Measurements from ENCODE around the gene SLC15A4.

The SLC15A4 gene

GRCh38 chr12:128791395-128792322, 32.1 kb downstream of the SLC15A4 start:
- no peak for DNase-seq

DNA sequence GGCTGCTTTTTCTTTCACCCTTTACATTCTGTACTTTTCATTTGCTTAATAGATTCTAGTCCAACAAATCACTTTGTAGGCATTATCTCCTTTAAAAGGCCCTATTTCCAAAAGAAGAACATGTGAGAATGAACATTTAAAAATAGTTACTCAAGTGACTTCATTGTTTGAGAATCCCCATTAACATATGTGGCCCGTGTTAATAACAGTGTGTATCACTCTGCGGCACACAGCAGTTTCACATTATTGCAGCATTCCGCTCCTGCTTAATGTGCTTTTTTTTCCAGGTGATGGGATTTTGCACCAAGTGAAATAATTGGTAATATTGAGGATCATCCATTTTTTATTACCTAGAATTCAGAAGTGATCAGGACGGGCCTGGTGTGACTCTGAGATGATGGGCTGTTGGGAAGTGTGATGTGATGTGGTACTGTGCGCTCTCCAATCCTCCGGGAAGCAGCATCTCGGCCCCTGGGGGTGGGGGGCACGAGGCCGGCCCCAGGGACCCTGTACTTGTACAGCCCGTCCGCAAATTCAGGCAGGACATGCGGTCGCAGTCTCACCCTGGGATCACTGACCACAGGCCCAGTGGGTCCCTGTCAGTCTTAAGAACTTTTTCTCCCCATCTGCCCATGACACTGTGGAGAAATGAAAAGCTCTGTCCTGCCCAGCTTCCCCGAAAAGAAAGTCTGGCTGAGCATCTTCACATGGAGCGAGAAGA, 32.9 kb downstream of the SLC15A4 start:
- no peak for DNase-seq

GRCh38 chr12:128790221-128790620, 33.5 kb downstream of the SLC15A4 start:
- no peak for DNase-seq

- DNase-seq: no peak
Observed at GRCh38 chr12:128789356-128789929, 34.3 kb downstream of the SLC15A4 start.

- DNase-seq: no peak
Observed at GRCh38 chr12:128787827-128788226, 35.9 kb downstream of the SLC15A4 start.

GRCh38 chr12:128786741-128787391, 36.9 kb downstream of the SLC15A4 start:
- no peak for DNase-seq

DNA sequence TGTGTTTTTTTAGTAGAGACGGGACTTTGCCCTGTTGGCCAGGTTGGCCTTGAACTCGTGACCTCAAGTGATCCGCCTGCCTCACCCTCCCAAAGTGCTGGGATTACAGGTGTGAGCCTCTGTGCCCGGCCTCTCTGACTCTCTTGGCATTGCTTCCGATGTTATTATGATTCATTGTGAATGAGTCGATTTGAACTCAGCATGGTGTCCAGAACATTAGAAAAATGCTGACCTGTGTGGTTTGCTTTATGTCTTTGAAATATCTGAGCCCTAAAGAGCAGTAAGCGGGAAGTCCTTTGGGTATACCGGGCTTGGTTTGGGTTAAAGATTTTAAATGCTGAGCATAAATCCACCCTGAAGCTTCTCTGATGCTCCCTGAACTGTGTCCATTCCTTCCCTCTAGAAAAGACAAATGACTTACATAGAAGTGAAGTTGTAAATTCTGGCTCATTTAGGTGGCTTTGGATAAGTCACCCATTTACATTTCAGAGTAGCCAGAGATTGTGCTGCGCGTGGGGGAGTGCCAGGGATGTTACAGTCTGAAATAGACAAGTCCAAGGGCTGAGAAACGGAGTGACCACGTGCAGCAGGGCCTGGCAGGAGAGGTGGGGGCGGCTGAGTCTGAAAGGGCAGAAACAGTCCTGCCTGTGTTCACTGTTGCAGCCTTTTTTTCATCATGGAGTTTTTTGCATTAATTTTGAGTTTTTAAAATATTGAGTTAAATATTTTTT, 39.6 kb downstream of the SLC15A4 start:
- DNase-seq: peak; percentile 20

DNA sequence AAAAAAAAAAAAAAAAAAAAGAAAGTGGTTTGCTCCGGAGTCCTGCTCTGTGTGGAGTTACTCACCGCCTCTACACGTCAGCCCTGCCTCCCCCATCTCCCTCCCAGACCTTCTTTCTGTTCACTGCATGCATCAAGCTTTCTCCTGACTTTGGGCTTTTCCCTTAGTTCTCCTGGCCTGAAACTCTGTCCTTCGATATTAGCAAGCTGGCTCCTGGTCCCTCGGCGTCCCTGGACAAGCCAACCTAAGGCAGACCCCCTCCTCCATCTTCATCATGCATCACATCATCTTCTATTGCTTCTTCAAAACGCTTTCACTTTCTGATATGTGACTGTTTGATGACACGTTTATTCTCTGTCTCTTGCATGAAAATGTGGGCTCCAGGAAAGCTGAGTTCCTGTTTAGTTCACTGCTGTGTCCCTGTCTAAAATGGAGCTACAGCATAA, 40.6 kb downstream of the SLC15A4 start:
- peak; percentile 42 for DNase-seq

GRCh38 chr12:128779901-128780300, 43.9 kb downstream of the SLC15A4 start:
- no peak for DNase-seq

GRCh38 chr12:128772249-128772648, 51.5 kb downstream of the SLC15A4 start:
- DNase-seq: no peak

DNA sequence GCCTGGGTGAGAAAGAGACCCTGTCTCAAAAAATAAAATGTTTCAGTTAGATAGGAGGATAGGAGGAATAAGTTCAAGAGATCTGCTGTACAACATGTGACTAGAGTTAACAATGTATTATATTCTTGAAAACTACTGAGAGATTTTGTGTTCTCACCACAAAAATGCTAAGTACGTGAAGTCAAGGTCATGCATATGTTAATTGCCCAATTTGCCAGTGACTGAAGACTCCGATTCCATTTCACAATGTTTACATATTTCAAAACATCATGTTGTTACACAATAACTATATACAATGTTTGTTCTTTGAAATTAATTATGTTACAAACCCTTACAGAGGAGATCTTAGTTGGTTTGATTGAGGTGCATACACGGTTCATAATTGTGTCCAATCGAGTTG, 52.1 kb downstream of the SLC15A4 start:
- no peak for DNase-seq

- DNase-seq: no peak
Observed at GRCh38 chr12:128767518-128767917, 56.2 kb downstream of the SLC15A4 start.

- no peak for DNase-seq
Observed at GRCh38 chr12:128766738-128767501, 56.8 kb downstream of the SLC15A4 start.

GRCh38 chr12:128763395-128763794, 60.4 kb downstream of the SLC15A4 start:
- no peak for DNase-seq

- no peak for DNase-seq
Observed at GRCh38 chr12:128761379-128761790, 62.4 kb downstream of the SLC15A4 start.

DNA sequence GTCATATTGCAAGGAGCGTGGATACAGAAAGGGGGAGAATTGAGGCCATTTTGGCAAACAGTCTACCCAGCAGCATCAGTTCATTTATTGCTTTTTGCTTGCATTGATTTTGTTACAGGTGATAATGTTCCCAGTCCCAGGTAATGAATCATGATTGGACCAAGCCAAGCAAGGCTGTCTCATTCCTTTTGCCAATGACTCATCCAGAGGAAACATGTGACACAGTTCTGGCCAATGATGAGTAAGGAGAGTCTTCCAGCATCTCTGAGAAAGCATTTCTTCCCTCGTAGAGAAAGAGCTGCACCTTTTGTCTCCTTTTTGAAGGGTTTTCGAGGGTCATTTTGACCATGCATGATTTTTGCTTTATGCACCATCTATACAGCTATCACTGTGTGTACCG, 68.2 kb downstream of the SLC15A4 start:
- no peak for DNase-seq

GRCh38 chr12:128754275-128754674, 69.5 kb downstream of the SLC15A4 start:
- DNase-seq: no peak

DNA sequence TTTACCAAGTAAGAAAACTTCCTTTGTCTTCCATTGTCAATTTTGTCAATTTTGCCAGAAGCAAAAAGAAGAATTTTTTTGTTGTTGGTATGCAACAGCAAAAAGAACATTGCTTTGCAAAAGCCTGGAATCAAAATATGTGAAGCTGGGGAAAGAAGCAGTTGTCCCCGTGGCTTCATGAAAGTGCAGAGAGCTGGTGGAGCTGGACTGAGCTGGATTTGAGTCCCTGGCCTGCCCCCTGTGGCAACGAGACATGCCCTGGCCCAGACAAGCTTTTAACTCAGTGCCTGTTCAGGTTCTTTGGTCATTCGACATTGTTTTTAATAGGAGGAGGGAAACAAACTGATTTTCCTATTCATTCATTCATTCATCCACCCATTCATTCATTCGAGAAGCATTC, 70.3 kb downstream of the SLC15A4 start:
- DNase-seq: no peak

DNA sequence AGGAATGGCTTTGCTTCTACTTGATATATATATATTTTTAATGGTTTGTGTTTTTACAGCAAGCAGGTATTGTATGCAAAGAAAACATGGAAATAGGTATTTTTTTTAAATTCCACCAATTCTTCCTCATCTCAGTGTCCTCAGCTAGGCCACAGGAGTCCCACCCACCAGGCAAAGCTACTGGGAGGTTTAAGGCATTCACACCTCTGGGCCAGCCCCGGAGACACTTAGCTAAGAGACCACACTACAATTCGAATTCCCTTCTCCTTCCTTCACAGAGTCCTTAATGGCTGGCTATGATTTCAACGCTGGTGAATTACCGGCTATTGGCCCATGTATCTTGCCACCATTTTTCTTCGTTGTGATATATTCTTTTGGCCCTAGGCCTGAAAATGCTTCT, 71.4 kb downstream of the SLC15A4 start:
- DNase-seq: no peak

DNA sequence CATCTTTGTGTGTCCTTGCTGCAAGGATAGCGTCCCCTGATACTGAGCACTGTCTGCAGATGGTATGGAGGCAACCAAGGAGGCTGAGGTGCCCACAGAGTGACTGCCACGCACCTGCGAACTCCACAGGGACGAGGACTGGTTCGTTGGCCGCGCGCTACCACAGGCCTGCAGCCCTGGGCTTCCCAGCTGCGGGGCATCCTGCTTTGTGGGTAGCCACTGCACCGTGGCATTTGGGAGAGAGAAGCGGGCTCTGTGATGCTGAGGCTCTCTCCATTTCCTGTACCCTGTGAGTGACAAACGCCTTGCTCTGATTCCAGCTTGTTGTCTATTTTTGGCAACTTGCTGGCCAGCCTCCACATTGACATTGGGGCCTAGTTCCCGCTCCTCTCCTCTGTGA, 76.3 kb downstream of the SLC15A4 start:
- no peak for DNase-seq
